Erythroblast (primary cell): ENCODE results near the gene CPLANE2.
A peak's percentile ranks its signal among the peaks of the same experiment; 100 is the strongest.

Experiments
- DNase-seq, 2 experiments: peaks; one replicate each; lab custom pipeline; 2025; lab: John Stamatoyannopoulos, UW
- GATA1 ChIP-seq: IDR thresholded peaks from 2 replicates; pipeline ENCODE4 v1.6.1; 2011; ENCODE audit warnings: low read depth, mild to moderate bottlenecking, control low read depth, low read length, moderate library complexity
- POLR2A ChIP-seq: IDR thresholded peaks from 2 replicates; pipeline ENCODE4 v1.6.1; 2011; ENCODE audit warnings: mild to moderate bottlenecking, low read length

The CPLANE2 gene

DNA sequence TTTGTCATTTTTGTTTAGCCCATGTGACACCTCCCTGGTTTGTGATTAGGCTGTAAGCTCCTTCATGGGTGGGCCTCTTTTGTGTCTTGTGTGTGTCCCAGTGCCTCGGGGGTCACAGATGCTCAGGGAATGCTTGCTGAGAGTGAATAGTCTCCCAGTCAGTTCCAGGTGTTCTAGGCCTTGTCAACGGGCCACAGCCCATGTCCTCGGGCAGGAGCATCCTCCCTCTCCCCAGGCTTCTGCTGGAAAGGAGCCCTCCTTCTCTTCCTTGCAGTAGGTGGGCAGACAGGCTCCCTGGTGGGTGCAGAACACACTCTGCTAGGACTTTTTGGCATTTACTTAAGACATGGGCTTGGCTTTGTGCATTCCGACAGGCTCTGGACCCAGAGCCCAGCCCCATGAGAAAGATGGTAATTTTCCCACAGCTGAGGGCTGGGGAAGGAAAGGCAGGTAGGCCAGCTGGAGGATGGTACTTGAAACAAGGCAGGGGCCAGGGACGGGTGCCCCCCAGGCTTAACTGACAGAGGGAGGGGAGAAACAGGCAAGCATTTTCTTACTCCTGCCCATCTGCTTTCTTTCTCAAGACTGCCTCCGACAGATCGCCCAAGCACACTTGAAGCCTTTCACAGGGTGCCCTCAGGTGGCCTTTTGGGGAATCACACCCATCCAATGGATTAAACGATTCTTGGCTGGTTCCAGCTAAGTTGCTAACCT, 7.1 kb upstream of the CPLANE2 start:
- TF ChIP-seq POLR2A (no peak), GATA1 (no peak)
- DNase-seq = peak; percentile 90 to 94

DNA sequence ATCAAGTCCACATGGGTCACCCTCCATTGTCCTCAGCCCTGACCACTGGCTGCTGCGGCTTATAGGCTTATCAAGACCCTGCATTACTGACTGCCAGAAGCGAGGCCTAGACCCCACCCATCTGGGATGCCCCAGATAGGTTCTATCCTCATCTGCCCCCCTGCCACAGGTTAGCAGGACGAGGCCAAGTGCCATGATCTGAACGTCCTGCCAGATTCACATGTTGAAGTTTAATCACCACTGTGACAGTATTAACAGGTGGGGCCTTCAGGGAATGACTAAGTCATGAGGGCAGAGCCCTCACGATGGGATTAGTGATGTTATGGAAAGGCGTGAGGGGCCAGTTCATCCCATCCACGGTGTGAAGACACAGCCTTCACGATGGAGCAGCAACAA, 6.2 kb upstream of the CPLANE2 start:
- TF ChIP-seq POLR2A (no peak), GATA1 (no peak)
- peak; percentile 83 to 93 for DNase-seq

DNA sequence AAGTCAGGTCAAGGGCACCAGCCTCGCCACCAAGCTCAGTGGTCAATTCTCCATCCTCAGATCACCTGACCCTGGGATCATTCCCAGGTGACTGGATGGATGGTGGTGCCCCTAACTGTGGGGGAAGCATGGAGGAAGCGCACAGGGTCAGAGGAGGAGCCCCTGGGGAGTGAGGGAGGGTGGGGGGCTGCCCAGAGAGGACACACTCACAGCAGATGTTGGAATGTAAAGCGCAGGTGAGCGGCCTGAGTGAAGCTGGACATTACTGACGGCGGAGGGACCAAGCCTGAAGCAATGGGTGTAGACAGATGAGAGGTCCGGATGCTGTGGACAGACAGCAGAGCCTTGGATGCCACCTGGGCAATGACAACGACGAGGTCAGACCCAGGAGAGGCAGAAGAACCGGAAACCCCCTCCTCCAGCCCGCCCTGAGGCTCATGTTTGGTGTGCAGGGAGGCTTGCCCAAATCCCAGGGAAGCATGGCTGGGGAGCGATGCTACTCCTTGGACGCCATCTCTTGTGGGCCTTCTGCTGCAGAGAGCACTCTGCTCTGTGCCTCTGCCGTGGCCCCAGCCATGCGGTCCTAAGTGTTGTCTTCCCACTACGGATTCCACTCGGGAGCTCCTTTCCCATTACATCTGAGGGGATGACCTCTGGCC, 5.7 kb upstream of the CPLANE2 start:
- no peak for DNase-seq
- TF ChIP-seq POLR2A (no peak), GATA1 (no peak)

DNA sequence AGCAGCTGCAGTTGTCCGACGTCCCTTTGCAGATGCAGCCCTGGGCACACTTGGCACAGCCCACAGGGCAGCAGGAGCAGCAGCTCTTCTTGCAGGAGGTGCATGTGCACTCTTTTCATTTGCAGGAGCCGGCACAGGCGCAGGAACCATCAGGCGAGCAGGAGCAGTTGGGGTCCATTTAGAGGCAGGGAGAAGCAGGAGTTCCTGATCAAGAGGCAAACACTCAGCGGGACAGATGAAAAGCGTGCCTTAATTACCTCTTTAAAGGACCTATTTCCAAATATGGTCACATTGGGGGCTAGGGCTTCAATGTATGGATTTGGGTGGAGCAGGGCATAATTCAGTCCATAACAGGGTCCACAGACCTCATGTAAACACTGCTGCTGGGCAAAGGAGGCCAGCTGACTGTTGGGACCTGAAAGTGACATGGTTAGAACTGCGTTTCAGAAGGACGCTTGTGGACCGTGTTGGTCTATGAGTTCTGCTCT, 4.3 kb upstream of the CPLANE2 start:
- DNase-seq = no peak
- no peak for TF ChIP-seq POLR2A
- TF ChIP-seq GATA1 = no peak

DNA sequence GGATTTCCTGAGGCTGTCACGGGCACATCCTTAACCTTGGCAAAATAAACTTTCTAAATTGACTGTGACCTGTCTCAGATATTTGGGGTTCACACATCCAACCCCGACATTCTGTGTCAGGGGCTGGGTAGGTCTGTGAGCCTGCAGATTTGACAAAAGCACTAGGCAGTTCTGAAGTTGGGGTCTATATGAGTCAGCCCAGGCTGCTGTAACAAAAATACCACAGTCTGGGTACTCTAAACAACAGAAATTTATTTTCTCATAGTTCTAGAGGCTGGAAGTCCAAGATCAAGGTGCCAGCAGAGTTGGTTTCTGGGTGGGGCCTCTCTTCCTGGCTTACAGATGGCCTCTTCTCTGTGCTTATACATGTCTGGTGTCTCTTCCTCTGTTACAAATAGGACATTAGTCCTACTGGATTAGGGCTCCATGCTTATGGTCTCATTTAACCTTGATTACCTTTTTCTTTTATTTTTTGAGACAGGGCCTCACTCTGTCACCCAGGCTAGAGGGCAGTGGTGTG, 3.0 kb upstream of the CPLANE2 start:
- TF ChIP-seq GATA1 = no peak
- no peak for TF ChIP-seq POLR2A
- no peak for DNase-seq

DNA sequence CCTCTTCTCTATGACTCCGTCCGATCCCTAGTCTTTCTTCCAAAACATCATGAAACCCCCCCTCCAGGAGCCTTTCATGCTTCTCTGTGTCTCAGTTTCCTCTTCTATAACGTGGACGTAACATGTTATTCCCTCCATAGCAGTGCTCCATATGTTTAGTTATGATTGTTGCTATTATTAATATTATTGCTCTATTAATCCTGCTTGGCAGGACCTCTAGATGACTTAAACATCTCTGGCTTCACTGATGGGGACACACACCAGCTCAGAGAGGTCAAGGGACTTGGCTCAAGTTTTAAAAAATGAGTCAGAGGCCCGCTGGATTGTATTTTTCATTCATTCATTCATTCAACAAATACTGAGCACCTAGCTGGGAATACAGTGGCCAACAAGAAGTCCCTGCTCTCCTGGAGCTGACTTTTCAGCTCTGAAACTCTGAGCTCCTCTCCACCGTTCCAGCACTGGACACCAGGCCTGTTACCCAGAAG, 404 bp upstream of the CPLANE2 start:
- no peak for DNase-seq
- no peak for TF ChIP-seq POLR2A
- no peak for TF ChIP-seq GATA1

DNA sequence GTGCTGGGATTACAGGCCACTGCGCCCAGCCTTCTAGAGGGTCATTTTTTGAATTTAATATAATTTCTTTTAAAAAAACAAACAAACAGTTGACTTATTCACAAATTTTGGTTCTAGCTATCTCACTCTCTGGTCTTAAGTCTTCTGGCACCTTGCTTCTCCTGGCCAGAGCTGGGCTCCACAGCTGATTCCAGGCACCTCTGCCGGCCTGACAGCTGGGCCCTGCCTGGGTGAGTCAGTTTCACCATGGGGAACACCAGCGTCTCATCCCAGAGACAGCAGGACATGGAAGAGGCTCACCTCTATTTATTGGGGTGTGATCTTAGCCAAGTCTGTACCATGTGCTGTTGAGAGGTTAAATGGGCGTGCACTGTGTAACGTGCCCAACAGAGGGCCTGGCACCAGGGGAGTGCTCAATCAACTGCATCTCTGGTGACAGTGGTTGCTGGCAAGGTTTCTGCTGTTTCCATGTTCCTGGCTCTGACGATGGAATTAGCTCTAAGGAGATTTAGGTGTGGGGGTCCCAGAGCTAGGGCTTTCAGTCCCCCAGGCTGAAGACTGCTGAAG, 956 bp downstream of the CPLANE2 start:
- peak; percentile 52 to 54 for DNase-seq
- TF ChIP-seq POLR2A (no peak), GATA1 (no peak)

DNA sequence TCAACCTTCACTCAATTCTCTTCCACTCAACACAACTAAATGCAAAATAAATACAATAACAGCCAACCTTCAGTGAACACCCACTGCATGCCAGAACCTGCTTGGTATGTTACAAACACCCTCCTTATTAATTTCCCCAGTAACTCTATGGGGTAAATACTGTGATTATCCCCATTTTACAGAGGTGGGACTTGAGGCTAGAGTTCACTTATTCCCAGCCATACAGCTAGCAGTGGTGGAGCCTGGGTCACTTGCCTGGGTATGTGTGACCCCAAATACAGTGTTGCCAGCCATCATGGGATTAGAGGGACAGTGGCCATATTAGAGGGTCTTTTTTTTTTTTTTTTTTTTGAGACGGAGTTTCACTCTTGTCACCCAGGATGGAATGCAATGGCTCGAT, 1.6 kb downstream of the CPLANE2 start:
- TF ChIP-seq POLR2A (no peak), GATA1 (no peak)
- DNase-seq = no peak

DNA sequence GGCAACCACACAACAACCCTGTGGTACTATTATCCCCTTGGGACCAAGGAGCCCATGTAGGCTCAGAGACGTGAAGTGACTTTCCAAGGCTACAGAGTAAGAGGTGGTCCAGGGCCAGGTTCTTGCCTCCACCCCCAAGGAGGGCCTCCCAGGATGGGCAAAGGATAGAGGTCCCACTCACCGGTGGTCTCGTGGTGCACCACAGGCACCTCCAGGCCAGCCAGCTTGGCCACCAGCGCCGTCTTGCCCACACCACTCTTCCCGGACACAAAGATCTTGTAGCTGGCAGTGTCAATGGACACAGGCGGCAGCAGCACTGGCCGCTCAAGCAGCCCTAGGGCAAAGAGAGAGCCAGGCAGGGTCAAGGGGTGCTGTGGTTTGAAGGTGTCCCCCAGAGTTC, 3.6 kb downstream of the CPLANE2 start:
- no peak for TF ChIP-seq GATA1
- no peak for TF ChIP-seq POLR2A
- DNase-seq = no peak

DNA sequence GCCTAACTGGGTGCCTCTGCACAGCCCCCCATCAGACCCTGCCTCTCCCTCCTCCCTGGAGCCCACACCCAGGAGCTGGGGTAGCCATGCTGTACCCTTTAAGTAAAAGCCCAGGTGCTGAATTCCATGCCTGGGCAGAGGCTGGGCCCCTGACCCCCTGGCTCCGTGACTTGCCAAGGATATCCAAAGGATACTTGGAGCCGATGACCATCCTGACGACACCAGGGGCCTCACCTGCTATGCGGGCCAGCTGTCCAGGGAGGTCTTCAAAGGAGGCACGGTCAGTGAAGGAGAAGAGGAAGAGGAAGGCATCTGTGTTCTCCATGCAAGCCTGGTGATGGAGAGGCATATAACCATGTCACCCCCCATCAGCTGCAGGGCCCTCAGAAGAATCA, 4.7 kb downstream of the CPLANE2 start:
- no peak for TF ChIP-seq POLR2A
- no peak for TF ChIP-seq GATA1
- no peak for DNase-seq

DNA sequence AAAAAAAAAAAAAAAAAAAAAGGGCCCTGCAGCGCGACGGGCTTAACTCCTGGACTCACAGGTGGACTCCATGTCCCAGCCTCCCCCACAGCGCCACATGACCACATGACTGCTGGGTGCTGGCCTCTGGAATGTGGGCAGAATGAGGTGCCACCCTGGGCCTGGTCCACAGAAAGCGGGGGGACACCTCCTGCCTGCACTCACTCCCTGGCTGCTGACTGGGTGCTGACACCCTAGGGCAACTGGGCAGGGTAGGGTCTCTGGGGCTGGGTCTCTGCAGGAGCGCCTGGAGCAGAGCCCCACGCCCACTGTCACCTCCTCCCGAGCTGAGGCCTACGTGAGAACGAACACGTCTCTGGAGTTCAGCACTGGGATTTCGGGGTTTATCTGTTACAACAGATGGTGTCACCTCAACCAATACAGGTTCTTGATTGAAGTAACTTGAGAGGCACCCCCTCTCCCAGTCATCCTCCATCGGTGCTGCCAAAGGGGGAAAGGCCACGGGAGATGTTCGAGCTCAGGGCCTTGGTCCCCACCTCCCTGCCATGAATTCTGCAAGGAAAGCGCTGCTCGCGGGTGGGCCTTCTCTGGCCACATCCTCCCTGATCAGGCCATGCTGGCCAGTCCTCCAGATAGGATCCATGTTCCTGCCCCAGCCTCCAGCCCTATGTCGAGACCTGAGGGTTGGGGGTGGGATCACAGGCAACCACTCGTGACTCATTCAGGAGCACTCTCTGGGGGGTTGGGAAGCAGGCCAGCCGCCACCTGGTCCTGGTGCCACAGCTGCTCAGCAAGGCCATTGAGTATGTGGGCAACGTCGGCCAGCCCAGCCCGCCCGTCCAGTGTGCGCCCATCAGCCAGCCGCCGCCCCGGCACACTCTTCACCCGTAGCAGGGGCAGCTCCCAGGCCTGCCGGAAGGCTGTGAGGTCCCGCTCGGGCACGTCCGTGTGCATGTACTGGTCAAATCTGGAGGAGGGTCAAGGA, 5.4 kb downstream of the CPLANE2 start:
- DNase-seq = no peak
- TF ChIP-seq GATA1 (no peak), POLR2A (no peak)

DNA sequence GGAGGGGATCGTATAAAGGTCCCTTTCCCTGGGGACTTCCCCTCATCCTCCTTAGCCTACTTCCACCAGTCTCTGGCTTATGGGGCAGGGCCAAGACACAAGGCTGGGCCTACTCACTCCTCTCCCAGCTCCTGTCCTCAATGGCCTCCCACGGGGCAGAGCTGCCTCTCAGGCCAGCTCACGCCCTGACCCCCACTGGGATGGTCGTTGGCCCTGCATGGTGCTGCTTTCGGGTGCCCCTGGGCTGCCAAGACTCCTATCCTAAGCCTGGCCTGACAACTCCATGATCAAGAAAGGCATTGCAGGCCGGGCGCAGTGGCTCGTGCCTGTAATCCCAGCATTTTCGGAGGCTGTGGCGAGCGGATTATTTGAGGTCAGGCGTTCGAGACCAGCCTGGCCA, 6.2 kb downstream of the CPLANE2 start:
- DNase-seq = no peak
- TF ChIP-seq GATA1 = no peak

DNA sequence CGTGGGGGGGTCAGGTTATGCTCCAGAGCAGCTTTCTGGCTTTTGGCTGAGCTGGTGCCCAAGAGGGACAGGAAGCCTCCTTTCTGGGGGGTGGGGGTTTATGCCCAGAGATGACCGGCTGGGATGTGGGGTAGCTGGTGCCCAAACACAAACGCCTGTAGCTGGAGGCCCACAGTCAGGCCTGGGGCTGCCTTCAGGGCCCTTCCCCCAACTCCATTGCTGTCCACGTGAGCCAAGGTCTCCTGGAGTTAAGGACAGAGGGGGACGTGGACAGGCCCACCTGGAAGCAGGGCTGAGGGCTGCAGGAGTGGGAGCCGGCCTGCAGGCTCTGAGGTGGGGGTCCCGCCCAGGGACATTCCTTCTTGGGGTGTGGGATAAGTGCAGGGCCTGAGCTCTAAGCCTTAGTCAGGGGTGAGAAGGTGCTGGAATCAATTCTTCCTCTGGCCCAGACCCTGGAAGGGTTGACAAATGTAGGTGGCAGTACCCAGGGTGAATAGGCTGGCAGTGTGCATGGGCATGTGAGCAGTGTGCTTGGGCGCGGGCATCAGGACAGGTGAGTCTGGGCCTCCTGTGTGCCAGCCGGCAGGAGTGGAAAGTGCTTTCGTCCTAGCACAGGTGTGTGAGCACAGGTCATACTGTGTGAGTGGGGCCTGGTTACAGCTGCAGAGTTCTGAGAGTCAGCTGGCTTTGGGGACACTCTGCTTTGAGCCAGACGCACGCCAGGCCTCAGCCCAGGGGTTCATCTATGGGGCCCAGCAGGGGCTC, 6.8 kb downstream of the CPLANE2 start:
- TF ChIP-seq POLR2A (no peak), GATA1 (no peak)
- no peak for DNase-seq
